Cardiac muscle cell (in vitro differentiated cells and primary cell): ENCODE results near the gene STAT2. TPM values are rescaled to one million over a fixed set of nuclear protein-coding genes. Genes with fewer than 3 reads are reported as not detected.
"Not testable (repeated sequence)": the region's sequence is repeated elsewhere in the genome, so short reads cannot be mapped to it uniquely, and the experiment has no call there.

Experiments used
- DNase-seq, 2 donors: peaks; one replicate each; pipeline versions ENCODE4 v3.0.0 to v3.0.0-alpha.2; 2010 to 2017; ENCODE audit warnings: low read depth in 1 of 2, low spot score in 1 of 2
- H3K27ac ChIP-seq: fragments of 200-600 bp; sonication (generic); 2 replicates; pipeline ENCODE4 v1.5.1; 2016
- H3K27me3 ChIP-seq: fragments of 200-600 bp; sonication (generic); 2 replicates; pipeline ENCODE4 v1.6.0; 2016; ENCODE audit warnings: control low read depth
- H3K36me3 ChIP-seq: fragments of 200-600 bp; sonication (generic); 2 replicates; pipeline ENCODE4 v1.5.1; 2016; ENCODE audit warnings: control low read depth
- H3K4me1 ChIP-seq: fragments of 200-600 bp; sonication (generic); 2 replicates; pipeline ENCODE4 v1.8.1; 2017; ENCODE audit warnings: low read depth, mild to moderate bottlenecking, mixed run types
- H3K4me3 ChIP-seq: fragments of 200-600 bp; sonication (generic); 2 replicates; pipeline ENCODE4 v1.5.1; 2016; ENCODE audit warnings: mild to moderate bottlenecking
- H3K9me3 ChIP-seq: fragments of 200-600 bp; sonication (generic); 2 replicates; pipeline ENCODE4 v1.5.1; 2017; ENCODE audit warnings: low read depth, mild to moderate bottlenecking, control low read depth
- polyA plus RNA-seq: library from polyadenylated mRNA; unstranded; fragments of >200 nt; fragmentation: Nextera tagmentation; extraction: Ambion mirVana; gene quantifications from 2 replicates; pipeline ENCODE4 v1.2.1, GENCODE V29; 2016
- total RNA-seq: library from RNA; depleted of rRNA; stranded (reverse); fragments of >200 nt; gene quantifications from 2 replicates; pipeline ENCODE4 v1.2.3, GENCODE V29; 2016
- TF ChIP-seq, protein P1 (sequence below): IDR thresholded peaks from 2 replicates; pipeline ENCODE4 v1.5.1; 2012; ENCODE audit warnings: low read depth, mild to moderate bottlenecking, low read length

The STAT2 gene
- total and polyA plus RNA-seq, 2 experiments from 2014 or later: 56.2 to 78.7 TPM

DNA sequence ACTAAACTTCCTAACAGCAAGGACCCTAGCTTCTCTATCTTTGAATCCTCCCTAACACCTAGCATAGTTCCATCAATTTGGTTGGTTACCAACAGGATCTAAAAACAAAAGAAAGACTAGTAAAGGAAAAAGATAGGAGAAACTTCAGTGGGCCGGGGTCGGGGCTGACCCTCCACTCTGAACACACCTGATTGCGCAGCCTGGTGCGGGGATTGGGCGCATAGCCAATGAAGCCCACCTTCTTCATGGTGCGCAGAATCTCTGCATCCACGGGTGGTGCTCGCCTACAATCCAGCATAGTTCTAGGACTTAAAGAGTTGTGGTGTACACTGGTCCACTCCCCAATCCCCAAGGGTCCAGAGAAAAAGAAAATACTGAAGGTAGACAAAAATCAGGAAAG, 33.8 kb downstream of the STAT2 start:
- Histone ChIP-seq H3K27ac (no peak overlapping the region), H3K4me3 (no peak overlapping the region), H3K36me3 (peaks cover 31% of the 10 kb centered on the region), H3K9me3 (no peaks in the 10 kb centered on the region), H3K4me1 (no peaks in the 10 kb centered on the region), H3K27me3 (no peaks in the 10 kb centered on the region)
- no peak for DNase-seq
- TF ChIP-seq, protein P1, sequence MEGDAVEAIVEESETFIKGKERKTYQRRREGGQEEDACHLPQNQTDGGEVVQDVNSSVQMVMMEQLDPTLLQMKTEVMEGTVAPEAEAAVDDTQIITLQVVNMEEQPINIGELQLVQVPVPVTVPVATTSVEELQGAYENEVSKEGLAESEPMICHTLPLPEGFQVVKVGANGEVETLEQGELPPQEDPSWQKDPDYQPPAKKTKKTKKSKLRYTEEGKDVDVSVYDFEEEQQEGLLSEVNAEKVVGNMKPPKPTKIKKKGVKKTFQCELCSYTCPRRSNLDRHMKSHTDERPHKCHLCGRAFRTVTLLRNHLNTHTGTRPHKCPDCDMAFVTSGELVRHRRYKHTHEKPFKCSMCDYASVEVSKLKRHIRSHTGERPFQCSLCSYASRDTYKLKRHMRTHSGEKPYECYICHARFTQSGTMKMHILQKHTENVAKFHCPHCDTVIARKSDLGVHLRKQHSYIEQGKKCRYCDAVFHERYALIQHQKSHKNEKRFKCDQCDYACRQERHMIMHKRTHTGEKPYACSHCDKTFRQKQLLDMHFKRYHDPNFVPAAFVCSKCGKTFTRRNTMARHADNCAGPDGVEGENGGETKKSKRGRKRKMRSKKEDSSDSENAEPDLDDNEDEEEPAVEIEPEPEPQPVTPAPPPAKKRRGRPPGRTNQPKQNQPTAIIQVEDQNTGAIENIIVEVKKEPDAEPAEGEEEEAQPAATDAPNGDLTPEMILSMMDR: no peak

- H3K27ac ChIP-seq: no peak overlapping the region
- peaks cover 37% of the 10 kb centered on the region for H3K36me3 ChIP-seq
- no peaks in the 10 kb centered on the region for H3K27me3 ChIP-seq
- H3K4me1 ChIP-seq: no peaks in the 10 kb centered on the region
- TF ChIP-seq, protein P1: no peak
- no peak for DNase-seq
- H3K9me3 ChIP-seq: no peaks in the 10 kb centered on the region
- no peak overlapping the region for H3K4me3 ChIP-seq
Observed at GRCh38 chr12:56324206-56324605, 35.7 kb downstream of the STAT2 start.

- H3K36me3 ChIP-seq: peaks cover 37% of the 10 kb centered on the region
- not testable (repeated sequence) for H3K4me1 ChIP-seq, H3K27ac ChIP-seq, H3K9me3 ChIP-seq, H3K27me3 ChIP-seq, DNase-seq, H3K4me3 ChIP-seq
Observed at GRCh38 chr12:56321610-56322009, 38.3 kb downstream of the STAT2 start.

DNA sequence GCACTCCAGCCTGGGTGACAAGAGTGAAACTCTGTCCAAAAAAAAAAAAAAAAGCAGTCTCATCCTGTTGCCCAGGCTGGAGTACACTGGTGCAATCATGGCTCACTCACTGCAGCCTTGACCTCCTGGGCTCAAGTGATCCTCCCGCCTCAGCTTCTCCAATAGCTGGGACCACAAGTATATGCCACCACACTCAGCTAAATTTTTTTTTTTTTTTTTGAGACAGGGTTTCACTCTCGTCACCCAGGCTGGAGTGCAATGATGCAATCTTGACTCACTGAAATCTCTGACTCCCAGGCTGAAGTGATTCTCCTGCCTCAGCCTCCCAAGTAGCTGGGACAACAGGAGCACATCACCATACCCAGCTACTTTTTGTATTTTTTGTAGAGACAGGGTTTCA, 38.9 kb downstream of the STAT2 start:
- Histone ChIP-seq H3K36me3 (peaks cover 34% of the 10 kb centered on the region), H3K4me1 (no peaks in the 10 kb centered on the region), H3K4me3 (no peak overlapping the region), H3K27ac (no peak overlapping the region), H3K27me3 (no peaks in the 10 kb centered on the region), H3K9me3 (no peaks in the 10 kb centered on the region)
- TF ChIP-seq, protein P1: no peak
- no peak for DNase-seq

GRCh38 chr12:56317675-56318074, 42.2 kb downstream of the STAT2 start:
- H3K27me3 ChIP-seq: no peaks in the 10 kb centered on the region
- no peak overlapping the region for H3K4me3 ChIP-seq
- no peaks in the 10 kb centered on the region for H3K9me3 ChIP-seq
- TF ChIP-seq, protein P1: no peak
- peaks cover 26% of the 10 kb centered on the region for H3K36me3 ChIP-seq
- H3K4me1 ChIP-seq: peaks cover 5% of the 10 kb centered on the region
- no peak overlapping the region for H3K27ac ChIP-seq
- no peak for DNase-seq

GRCh38 chr12:56315622-56316473, 44.1 kb downstream of the STAT2 start, which contains the start of gene CNPY2:
Gene CNPY2 (minus strand): TSS chr12:56315988. CDS start chr12:56315217, 771 bp downstream.
- Histone ChIP-seq H3K27me3 (no peaks in the 10 kb centered on the region), H3K27ac (peak within 1 kb of the TSS; percentile 88), H3K4me3 (peak within 1 kb of the TSS; percentile 70), H3K9me3 (no peaks in the 10 kb centered on the region), H3K36me3 (peaks cover 31% of the 10 kb centered on the region), H3K4me1 (peaks cover 5% of the 10 kb centered on the region)
- peak; percentile 97 to 98 for DNase-seq
- TF ChIP-seq, protein P1: no peak
